HuH-7.5 (cell line): ENCODE measurements around the gene ME3.
"Not testable (repeated sequence)": the region's sequence is repeated elsewhere in the genome, so short reads cannot be mapped to it uniquely, and the experiment has no call there.

Source experiments
- DNase-seq: peaks from one replicate; pipeline ENCODE4 v3.0.0; 2011; ENCODE audit warnings: low spot score

Gene ME3

GRCh38 chr11:86621854-86622253 lies 50.6 kb downstream of the ME3 start:
- DNase-seq, result no peak

GRCh38 chr11:86620891-86621521 lies 51.4 kb downstream of the ME3 start:
- no peak for DNase-seq

- not testable (repeated sequence) for DNase-seq
Observed at GRCh38 chr11:86619428-86619827, 53.0 kb downstream of the ME3 start.

GRCh38 chr11:86617502-86617901 lies 54.9 kb downstream of the ME3 start:
- DNase-seq, result no peak

GRCh38 chr11:86615487-86615886 lies 56.9 kb downstream of the ME3 start:
- no peak for DNase-seq

- no peak for DNase-seq
Observed at GRCh38 chr11:86610559-86611341, 61.7 kb downstream of the ME3 start.

GRCh38 chr11:86608251-86608799 lies 64.1 kb downstream of the ME3 start:
- DNase-seq, result peak; percentile 12

- DNase-seq, result no peak
Observed at GRCh38 chr11:86606836-86607481, 65.5 kb downstream of the ME3 start.

GRCh38 chr11:86606270-86606835 lies 66.1 kb downstream of the ME3 start:
- no peak for DNase-seq

GRCh38 chr11:86596861-86597586 lies 75.4 kb downstream of the ME3 start:
- no peak for DNase-seq

- no peak for DNase-seq
Observed at GRCh38 chr11:86595955-86596354, 76.5 kb downstream of the ME3 start.

GRCh38 chr11:86595451-86595850 lies 77.0 kb downstream of the ME3 start:
- no peak for DNase-seq

GRCh38 chr11:86594746-86595145 lies 77.7 kb downstream of the ME3 start:
- no peak for DNase-seq

- no peak for DNase-seq
Observed at GRCh38 chr11:86593833-86594232, 78.6 kb downstream of the ME3 start.

GRCh38 chr11:86592659-86593451 lies 79.6 kb downstream of the ME3 start:
- peak; percentile 8 for DNase-seq

GRCh38 chr11:86592047-86592591 lies 80.3 kb downstream of the ME3 start:
- DNase-seq, result no peak

GRCh38 chr11:86591631-86592030 lies 80.8 kb downstream of the ME3 start:
- no peak for DNase-seq

GRCh38 chr11:86589856-86590589 lies 82.4 kb downstream of the ME3 start:
- no peak for DNase-seq

GRCh38 chr11:86589204-86589603 lies 83.2 kb downstream of the ME3 start:
- no peak for DNase-seq

GRCh38 chr11:86588566-86589090 lies 83.8 kb downstream of the ME3 start:
- DNase-seq, result no peak
